ENCODE data around the gene KCNK5. TPM values are rescaled to one million over a fixed set of nuclear protein-coding genes. Genes with fewer than 3 reads are reported as not detected.

Gene KCNK5
- polyA plus RNA-seq (ENCODE audit: low read depth in 6 of 6), result under 1 TPM in 1 of 6 donors, not detected in 5; 0.16 TPM

DNA sequence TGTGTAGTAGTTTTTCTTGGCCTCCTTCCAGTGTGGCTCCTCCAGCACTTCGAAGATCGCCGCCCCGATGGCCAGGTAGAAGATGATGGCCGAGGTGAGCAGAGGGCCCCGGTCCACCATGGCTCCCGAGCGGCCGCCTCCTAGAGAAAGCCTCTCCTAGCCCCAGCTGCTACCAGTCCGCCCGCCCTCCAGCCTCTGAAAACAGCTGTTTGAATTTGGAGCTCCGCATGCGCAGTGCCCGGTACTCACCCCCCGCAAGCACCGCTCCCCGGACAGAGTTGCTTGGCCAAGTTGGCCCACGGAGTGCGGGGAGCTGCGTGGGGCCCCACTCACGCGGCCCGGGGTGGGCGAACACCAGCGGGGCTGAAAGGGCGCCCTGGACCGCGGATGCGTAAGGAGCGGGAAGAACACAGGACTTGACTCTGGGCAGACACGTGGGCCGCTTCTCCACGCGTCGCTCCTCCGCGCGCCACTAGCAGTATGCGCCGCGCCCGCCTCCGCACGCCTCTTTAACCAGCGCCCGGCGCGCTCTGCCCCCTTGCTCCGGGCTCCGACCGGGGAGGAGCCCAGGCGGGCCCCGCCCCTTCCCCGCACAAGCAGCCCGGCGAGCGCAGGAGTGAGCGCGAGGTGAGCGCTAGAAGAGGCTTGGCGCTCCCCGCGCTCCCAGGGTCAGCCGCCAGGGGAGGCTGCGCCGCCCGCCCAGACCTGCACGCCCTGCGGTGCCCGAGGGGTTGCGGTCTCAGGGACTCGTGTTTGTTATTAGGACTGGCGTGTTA, at the start of gene KCNK5:
TSS of gene KCNK5 (minus strand) at position 484 of the 776 bp plus-strand sequence. CDS start at position 120, 364 bp downstream.
- H3K27ac Mint-ChIP-seq, result peak within 1 kb of the TSS in 1 of 6 donors; percentile 52
- peak; percentile 41 for DNase-seq
- H3K27me3 Mint-ChIP-seq, result peaks cover 50 to 75% (median 67%) of the 10 kb centered on the region in 3 donors
- no peaks in the 10 kb centered on the region for H3K36me3 Mint-ChIP-seq
- ATAC-seq (ENCODE audit: low read depth in 2 of 2), result peak; percentile 87 to 96
- peak within 1 kb of the TSS; percentile 30 to 81 (median 68) for H3K4me3 Mint-ChIP-seq
- H3K4me1 Mint-ChIP-seq, result peaks cover 9 to 31% (median 23%) of the 10 kb centered on the region in 3 donors
- peaks cover 0 to 2% (median 0%) of the 10 kb centered on the region in 7 donors for H3K9me3 Mint-ChIP-seq

GRCh38 chr6:39276379-39276995, 47.2 kb upstream of the KCNK5 start:
- H3K27ac Mint-ChIP-seq, result peak overlapping the region in 1 of 6 donors; percentile 4
- no peak overlapping the region for H3K4me3 Mint-ChIP-seq
- no peaks in the 10 kb centered on the region for H3K36me3 Mint-ChIP-seq
- peaks cover 0 to 3% (median 0%) of the 10 kb centered on the region in 7 donors for H3K9me3 Mint-ChIP-seq
- no peak for ATAC-seq (ENCODE audit: low read depth in 2 of 2)
- H3K27me3 Mint-ChIP-seq, result peaks cover 20 to 53% (median 20%) of the 10 kb centered on the region in 3 donors
- no peak for DNase-seq
- peaks cover 0 to 3% (median 0%) of the 10 kb centered on the region in 3 donors for H3K4me1 Mint-ChIP-seq

GRCh38 chr6:39274903-39275302, 45.6 kb upstream of the KCNK5 start:
- ATAC-seq (ENCODE audit: low read depth in 2 of 2), result no peak
- Mint-ChIP-seq H3K4me3 (no peak overlapping the region), H3K9me3 (peaks cover 0 to 3% (median 0%) of the 10 kb centered on the region in 7 donors), H3K27ac (no peak overlapping the region), H3K4me1 (peaks cover 0 to 3% (median 0%) of the 10 kb centered on the region in 3 donors), H3K27me3 (peaks cover 20 to 44% (median 27%) of the 10 kb centered on the region in 3 donors), H3K36me3 (no peaks in the 10 kb centered on the region)
- no peak for DNase-seq

DNA sequence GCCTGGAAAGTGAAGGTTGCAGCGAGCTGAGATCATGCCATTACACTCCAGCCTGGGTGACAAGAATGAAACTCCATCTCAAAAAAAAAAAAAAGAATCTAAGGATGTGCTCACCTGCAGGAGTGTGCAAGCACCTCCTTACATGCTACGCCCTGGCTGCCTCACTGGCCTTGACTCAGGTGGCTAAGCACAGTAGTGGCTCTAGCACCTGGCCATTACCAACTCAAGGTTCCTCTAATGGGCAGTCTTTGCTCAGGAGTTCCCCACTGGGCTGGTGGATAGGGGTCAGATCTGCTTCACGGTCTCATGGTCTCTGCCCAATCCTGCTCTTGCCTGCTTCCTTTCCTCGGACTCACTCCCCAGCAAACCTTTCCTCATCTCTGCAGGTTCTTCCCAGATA, 45.2 kb upstream of the KCNK5 start:
- DNase-seq (no peak), ATAC-seq (ENCODE audit: low read depth in 2 of 2) (no peak)
- Mint-ChIP-seq H3K27ac (no peak overlapping the region), H3K4me1 (peaks cover 0 to 3% (median 0%) of the 10 kb centered on the region in 3 donors), H3K9me3 (peaks cover 0 to 3% (median 0%) of the 10 kb centered on the region in 7 donors), H3K36me3 (no peaks in the 10 kb centered on the region), H3K4me3 (no peak overlapping the region), H3K27me3 (peaks cover 20 to 39% (median 30%) of the 10 kb centered on the region in 3 donors)

DNA sequence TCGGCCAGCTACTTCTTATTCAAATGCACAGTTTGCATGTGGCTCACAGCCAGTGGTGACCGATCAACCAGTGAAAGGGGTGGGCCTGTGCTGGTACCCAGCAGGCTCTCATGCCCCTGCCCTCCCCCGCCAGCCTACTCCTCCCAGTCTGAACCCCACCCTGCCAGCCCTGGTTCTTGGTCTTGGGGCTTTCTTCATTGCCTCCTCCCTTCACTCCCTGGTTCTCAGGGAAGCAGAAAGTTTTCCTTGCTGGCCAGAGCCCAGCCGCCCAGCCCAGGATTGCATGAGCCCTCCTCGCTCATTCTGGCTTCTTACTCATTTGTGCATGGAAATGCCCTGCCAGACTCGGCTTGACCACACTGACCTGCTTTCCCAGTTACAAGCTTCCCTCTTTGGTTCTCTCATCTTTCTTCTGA, 44.1 kb upstream of the KCNK5 start:
- Mint-ChIP-seq H3K36me3 (no peaks in the 10 kb centered on the region), H3K4me1 (peaks cover 0 to 3% (median 0%) of the 10 kb centered on the region in 3 donors), H3K4me3 (no peak overlapping the region), H3K9me3 (peaks cover 0 to 3% (median 0%) of the 10 kb centered on the region in 7 donors), H3K27me3 (peaks cover 20 to 36% (median 30%) of the 10 kb centered on the region in 3 donors), H3K27ac (no peak overlapping the region)
- no peak for ATAC-seq (ENCODE audit: low read depth in 2 of 2)
- no peak for DNase-seq

DNA sequence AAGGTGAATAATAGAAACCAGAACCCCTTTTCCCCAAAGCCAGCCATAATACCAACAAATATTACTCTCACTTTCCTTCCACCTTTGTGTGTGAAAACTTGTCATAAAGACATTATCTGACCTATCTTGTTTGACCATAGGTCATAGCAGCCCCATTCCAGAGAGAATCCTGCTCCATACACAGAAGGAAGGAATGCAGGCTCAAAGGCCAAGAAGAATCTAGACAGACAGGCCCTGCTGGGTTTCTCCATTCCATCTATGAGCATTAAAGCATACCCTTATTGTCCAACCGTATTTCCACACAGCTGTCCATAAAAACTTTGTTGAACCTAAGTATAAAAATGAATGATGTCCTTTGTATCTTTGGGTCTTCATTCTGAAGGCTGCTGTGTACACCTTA, 40.7 kb upstream of the KCNK5 start:
- peaks cover 0 to 3% (median 0%) of the 10 kb centered on the region in 3 donors for H3K4me1 Mint-ChIP-seq

GRCh38 chr6:39268721-39269120, 39.4 kb upstream of the KCNK5 start:
- ATAC-seq (ENCODE audit: low read depth in 2 of 2) (no peak), DNase-seq (no peak)
- H3K4me1 Mint-ChIP-seq, result peaks cover 0 to 2% (median 0%) of the 10 kb centered on the region in 3 donors
- H3K4me3 Mint-ChIP-seq, result no peak overlapping the region
- H3K36me3 Mint-ChIP-seq, result peaks cover 0 to 4% of the 10 kb centered on the region in 2 donors
- H3K9me3 Mint-ChIP-seq, result no peaks in the 10 kb centered on the region
- peaks cover 13 to 29% (median 19%) of the 10 kb centered on the region in 3 donors for H3K27me3 Mint-ChIP-seq
- H3K27ac Mint-ChIP-seq, result peak overlapping the region in 1 of 6 donors; percentile 21

More for the DNA sequence above, 40.7 kb upstream of the KCNK5 start:
- Mint-ChIP-seq H3K27me3 (peaks cover 21 to 31% (median 27%) of the 10 kb centered on the region in 3 donors), H3K4me3 (no peak overlapping the region), H3K9me3 (no peaks in the 10 kb centered on the region), H3K27ac (no peak overlapping the region), H3K36me3 (no peaks in the 10 kb centered on the region)
- ATAC-seq (ENCODE audit: low read depth in 2 of 2) (no peak), DNase-seq (no peak)

DNA sequence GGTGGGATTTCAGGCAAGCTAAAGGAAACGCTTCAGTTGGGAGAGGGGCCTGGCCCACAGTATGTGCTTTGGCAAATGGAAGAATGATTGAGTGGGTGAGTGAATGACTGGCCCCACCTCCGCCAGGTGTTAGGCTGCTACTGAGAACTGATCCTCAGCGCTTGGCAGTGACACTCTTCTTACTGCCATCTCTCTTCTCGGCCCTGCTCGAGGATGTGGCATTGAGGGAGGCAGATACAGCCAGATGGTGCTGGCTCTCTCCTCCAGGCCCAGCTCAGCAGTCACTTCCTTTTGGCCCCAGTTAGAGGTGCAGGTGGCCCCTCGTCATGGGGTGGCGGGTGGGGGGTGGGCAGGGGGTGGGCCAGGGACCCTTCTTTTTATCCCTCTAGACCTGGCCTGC, 38.9 kb upstream of the KCNK5 start:
- Mint-ChIP-seq H3K36me3 (peaks cover 0 to 4% of the 10 kb centered on the region in 2 donors), H3K27ac (peak overlapping the region in 1 of 6 donors; percentile 65), H3K4me1 (no peaks in the 10 kb centered on the region), H3K4me3 (no peak overlapping the region), H3K27me3 (peaks cover 11 to 25% (median 15%) of the 10 kb centered on the region in 3 donors), H3K9me3 (no peaks in the 10 kb centered on the region)
- DNase-seq (no peak), ATAC-seq (ENCODE audit: low read depth in 2 of 2) (no peak)

DNA sequence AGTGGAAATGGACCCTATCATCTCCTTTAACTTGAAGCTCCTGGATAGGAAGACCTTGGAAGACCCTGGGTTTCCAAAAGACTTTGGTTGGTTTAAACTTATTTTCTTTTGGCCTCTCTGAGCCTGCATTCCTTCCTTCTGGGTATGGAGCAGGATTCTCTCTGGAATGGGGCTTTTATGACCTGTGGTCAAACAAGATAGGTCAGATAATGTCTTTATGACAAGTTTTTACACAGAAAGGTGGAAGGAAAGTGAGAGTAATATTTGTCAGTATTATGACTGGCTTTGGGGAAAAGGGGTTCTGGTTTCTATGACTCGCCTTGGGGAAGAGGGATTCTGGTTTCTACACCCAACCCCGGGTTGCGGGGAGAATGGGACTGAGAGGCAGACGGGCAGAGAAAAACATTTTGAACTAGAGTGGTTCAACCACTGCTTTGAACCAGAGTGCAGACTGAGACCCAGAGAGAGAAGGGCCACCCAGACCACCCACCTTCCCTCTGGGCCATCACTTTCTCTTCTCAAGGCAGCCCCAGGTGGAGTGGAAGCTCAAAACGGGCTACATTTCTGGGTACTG, 37.6 kb upstream of the KCNK5 start:
- H3K9me3 Mint-ChIP-seq, result no peaks in the 10 kb centered on the region
- DNase-seq (no peak), ATAC-seq (ENCODE audit: low read depth in 2 of 2) (no peak)
- no peak overlapping the region for H3K4me3 Mint-ChIP-seq
- peaks cover 0 to 4% of the 10 kb centered on the region in 2 donors for H3K36me3 Mint-ChIP-seq
- no peaks in the 10 kb centered on the region for H3K4me1 Mint-ChIP-seq
- H3K27ac Mint-ChIP-seq, result peak overlapping the region in 1 of 6 donors; percentile 5
- H3K27me3 Mint-ChIP-seq, result peaks cover 11 to 23% (median 21%) of the 10 kb centered on the region in 3 donors

DNA sequence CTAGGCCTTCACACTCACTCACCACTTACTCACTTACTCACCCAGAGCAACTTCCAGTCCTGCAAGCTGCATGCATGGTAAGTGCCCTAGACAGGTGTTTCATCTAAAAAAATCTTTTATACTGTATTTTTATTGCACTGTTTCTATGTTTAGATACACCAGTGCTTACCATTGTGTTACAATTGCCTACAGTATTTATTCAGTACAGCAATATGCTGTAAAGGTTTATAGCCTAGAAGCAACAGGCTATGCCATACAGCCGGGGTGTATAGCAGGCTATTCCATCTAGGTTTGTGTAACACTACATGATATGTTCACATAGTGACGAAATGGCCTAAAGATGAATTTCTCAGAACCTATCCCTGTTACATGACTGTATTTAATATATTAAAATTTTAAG, 37.1 kb upstream of the KCNK5 start:
- Mint-ChIP-seq H3K27ac (no peak overlapping the region), H3K4me3 (no peak overlapping the region), H3K27me3 (peaks cover 11 to 28% (median 26%) of the 10 kb centered on the region in 3 donors), H3K9me3 (no peaks in the 10 kb centered on the region), H3K36me3 (peaks cover 0 to 4% of the 10 kb centered on the region in 2 donors), H3K4me1 (no peaks in the 10 kb centered on the region)
- DNase-seq (no peak), ATAC-seq (ENCODE audit: low read depth in 2 of 2) (no peak)

DNA sequence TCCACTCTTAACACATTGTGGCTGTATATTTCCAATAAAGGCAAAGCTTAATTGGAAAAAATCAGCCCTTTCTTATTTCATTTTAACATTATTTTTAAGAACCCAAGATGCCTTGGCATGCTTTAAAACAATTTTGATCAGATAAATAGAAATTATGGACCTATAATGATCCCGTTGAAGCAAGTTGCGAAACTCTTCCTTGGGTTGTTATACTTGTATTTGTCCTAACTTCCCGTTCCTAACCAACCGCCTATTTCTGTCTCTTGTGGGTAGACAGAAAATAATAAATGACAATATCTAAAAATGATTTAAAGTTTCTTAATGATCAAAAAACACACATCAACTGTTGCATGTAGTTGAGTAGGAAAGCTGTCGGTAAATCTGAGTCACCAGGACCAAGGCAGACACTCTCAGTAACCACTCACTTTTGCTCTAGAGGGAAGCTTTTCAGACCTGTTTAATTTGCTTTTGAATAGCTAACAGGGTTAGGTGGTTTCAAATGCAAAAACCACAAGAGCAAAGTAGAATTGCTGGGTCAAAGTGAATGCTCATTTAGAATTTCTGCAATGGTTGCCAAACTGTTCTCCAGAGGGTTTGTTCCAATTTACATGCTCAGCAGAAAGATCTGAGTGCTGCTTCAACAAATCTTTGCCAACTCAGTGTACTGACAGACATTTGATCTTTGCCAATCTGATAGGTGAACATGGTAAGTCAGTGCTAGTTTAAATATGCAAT, 34.2 kb upstream of the KCNK5 start:
- no peak overlapping the region for H3K4me3 Mint-ChIP-seq
- no peaks in the 10 kb centered on the region for H3K9me3 Mint-ChIP-seq
- H3K4me1 Mint-ChIP-seq, result no peaks in the 10 kb centered on the region
- no peak overlapping the region for H3K27ac Mint-ChIP-seq
- peaks cover 20 to 51% (median 49%) of the 10 kb centered on the region in 3 donors for H3K27me3 Mint-ChIP-seq
- ATAC-seq (ENCODE audit: low read depth in 2 of 2) (no peak), DNase-seq (no peak)
- peaks cover 0 to 4% of the 10 kb centered on the region in 2 donors for H3K36me3 Mint-ChIP-seq

GRCh38 chr6:39261751-39262150, 32.5 kb upstream of the KCNK5 start:
- H3K27ac Mint-ChIP-seq, result no peak overlapping the region
- DNase-seq, result no peak
- H3K4me1 Mint-ChIP-seq, result no peaks in the 10 kb centered on the region
- peaks cover 0 to 4% of the 10 kb centered on the region in 2 donors for H3K36me3 Mint-ChIP-seq
- no peaks in the 10 kb centered on the region for H3K9me3 Mint-ChIP-seq
- no peak overlapping the region for H3K4me3 Mint-ChIP-seq
- H3K27me3 Mint-ChIP-seq, result peaks cover 28 to 49% (median 44%) of the 10 kb centered on the region in 3 donors
- ATAC-seq (ENCODE audit: low read depth in 2 of 2), result no peak

DNA sequence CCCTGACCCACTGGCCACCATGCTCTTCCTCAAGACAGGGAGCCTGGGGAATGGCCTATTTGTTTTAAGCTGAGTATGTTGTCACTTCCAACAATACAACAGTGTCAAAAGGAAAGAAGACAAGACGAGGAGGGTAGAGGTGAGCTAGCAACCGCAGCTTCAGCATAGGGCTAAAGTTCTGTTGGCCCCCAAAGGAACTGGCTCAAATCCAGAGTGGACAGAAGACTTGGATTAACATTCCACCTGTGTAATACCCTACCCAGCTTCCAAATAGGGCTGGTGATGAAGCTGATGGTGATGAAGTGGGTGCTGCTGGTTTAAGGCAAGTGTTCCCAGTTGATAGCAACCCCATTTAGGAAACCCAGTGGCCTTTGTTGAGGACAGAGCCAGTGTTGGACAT, 31.7 kb upstream of the KCNK5 start:
- H3K36me3 Mint-ChIP-seq, result peaks cover 0 to 4% of the 10 kb centered on the region in 2 donors
- H3K27me3 Mint-ChIP-seq, result peaks cover 28 to 47% (median 46%) of the 10 kb centered on the region in 3 donors
- H3K4me3 Mint-ChIP-seq, result no peak overlapping the region
- DNase-seq (no peak), ATAC-seq (ENCODE audit: low read depth in 2 of 2) (no peak)
- no peak overlapping the region for H3K27ac Mint-ChIP-seq
- H3K9me3 Mint-ChIP-seq, result no peaks in the 10 kb centered on the region
- H3K4me1 Mint-ChIP-seq, result no peaks in the 10 kb centered on the region
